HEK293 (cell line): ENCODE results near the gene RASSF8.

ENCODE experiments used
- CTCF ChIP-seq: fragments of 450-650 bp; formaldehyde crosslinking; IDR thresholded peaks from 2 replicates; pipeline ENCODE4 v1.5.1; 2016; ENCODE audit warnings: missing biosample characterization, missing genetic modification characterization
- REST ChIP-seq: fragments of 450-650 bp; formaldehyde crosslinking; IDR thresholded peaks from 2 replicates; pipeline ENCODE4 v1.5.1; 2016; ENCODE audit warnings: missing biosample characterization, missing genetic modification characterization
- ZNF146 ChIP-seq: fragments of 450-650 bp; formaldehyde crosslinking; IDR thresholded peaks from 2 replicates; pipeline ENCODE4 v1.5.1; 2016; ENCODE audit warnings: missing biosample characterization, missing genetic modification characterization
- ZNF169 ChIP-seq: fragments of 450-650 bp; formaldehyde crosslinking; IDR thresholded peaks from 2 replicates; pipeline ENCODE4 v1.5.1; 2016; ENCODE audit warnings: missing biosample characterization, missing genetic modification characterization
- ZNF394 ChIP-seq: fragments of 450-650 bp; formaldehyde crosslinking; IDR thresholded peaks from 2 replicates; pipeline ENCODE4 v1.5.1; 2016; ENCODE audit warnings: missing biosample characterization, missing genetic modification characterization, mild to moderate bottlenecking, moderate library complexity, borderline replicate concordance

- TF ChIP-seq ZNF394 (tag by site-specific recombination) (no peak), REST (tag by site-specific recombination) (no peak), ZNF169 (no peak), CTCF (tag by site-specific recombination) (0 out of 2 replicates have a peak, but pooled peaks have one; percentile 7), ZNF146 (tag by site-specific recombination) (no peak)
These were observed 572 bp upstream of the RASSF8 start for GRCh38 chr12:25957793-25958427.
